SK-MEL-5 (cell line): ENCODE data around the gene CLDN24. TPM values are rescaled to one million over a fixed set of nuclear protein-coding genes. Genes with fewer than 3 reads are reported as not detected.
A peak's percentile ranks its signal among the peaks of the same experiment; 100 is the strongest.

Experiments used
- DNase-seq: peaks from one replicate; pipeline ENCODE4 v3.0.0-alpha.2; 2016; ENCODE audit warnings: low read depth, low spot score
- in situ Hi-C: cut with HindIII; loops from 2 replicates; pipeline ENCODE4 v1.10.0; 2016; ENCODE audit warnings: low sequenced_read_pairs, high pct_unique_total_duplicates, low pct_unique_long_range_greater_than_20kb
- total RNA-seq: library from RNA; depleted of rRNA; stranded (reverse); fragments of >200 nt; shearing (Covaris generic); gene quantifications from 2 replicates; pipeline ENCODE4 v1.2.3, GENCODE V29; 2014; rRNA removed

The CLDN24 gene
- total RNA-seq, 1 experiment from 2014 or later = not detected

DNA sequence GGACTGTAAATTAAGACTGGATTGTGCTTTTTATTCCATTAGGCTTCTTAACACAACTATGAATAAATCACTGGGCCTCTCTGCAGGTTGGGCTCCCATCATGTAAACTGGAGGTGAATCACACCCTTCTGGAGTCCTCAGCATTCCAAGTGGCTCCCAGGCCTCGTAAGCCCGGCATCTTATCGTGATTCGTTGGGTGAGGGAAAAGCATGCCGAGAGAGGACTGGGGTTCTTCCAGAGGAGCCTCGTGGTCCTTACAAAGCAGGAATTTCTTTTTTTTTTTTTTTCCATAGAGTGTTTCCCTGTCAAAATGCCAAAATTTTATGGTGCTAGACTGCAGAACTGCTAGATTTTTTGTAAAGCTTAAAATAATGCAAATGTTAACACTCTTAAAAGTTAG, 22.2 kb downstream of the CLDN24 start:
- in situ Hi-C loops = no loop called here
- DNase-seq = no peak

DNA sequence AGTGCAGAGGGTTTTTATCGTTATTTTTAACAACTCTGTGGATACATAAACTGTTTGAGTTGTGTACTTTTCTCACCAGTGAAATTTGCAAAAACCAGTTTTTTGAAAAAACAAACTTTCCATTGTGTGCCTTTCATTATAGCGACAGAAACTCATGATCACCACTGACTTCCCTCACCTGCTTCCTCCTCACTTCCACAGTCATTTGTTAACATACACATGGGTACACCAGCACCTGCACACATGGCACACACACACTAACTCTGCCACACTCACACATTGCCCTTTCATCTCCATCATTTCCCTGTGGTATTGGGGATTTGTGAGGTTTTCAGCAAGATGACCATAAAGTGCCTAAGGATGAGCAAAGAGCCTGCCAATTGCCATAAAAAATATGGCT, 22.8 kb downstream of the CLDN24 start:
- in situ Hi-C loops = no loop called here
- DNase-seq = no peak

DNA sequence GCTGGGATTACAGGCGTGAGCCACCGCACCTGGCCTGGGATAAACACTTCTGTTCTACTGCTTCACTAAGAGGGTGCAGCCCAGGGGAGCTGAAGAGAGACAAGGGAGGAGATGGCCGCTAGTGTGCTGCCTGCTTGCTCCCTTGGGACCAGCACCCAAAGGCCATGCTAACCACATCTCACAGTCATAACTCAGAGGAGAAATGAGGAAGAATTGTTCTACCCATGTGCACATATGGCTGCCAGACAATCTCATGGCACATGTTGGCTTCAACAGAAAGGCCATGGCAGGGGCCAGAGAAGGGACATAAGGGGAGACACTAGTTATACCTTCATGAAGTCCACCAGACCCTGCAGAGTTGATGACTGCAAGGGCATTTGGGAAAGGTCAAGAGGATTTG, 24.6 kb downstream of the CLDN24 start:
- no peak for DNase-seq
- in situ Hi-C loops = no loop called here

DNA sequence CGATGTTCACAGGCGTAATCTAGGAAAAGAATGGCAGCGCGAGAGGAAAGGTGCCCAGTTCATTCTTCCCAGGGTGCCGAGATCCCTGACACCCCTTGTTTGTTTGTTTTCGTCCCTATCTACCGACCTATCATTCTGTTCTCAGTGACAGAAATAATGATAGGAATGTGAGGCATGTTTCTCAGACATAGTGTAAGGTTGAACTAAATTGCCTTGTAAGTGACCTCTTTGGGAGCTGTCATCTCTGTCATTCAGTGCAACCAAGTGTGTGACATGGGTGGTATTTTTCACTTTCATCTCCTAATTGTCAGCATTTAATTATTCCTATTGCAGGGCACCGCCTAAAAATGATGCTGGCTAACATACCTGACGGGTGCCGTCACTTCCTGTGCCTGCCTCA, 26.5 kb downstream of the CLDN24 start:
- in situ Hi-C loops = no loop called here
- DNase-seq = no peak

DNA sequence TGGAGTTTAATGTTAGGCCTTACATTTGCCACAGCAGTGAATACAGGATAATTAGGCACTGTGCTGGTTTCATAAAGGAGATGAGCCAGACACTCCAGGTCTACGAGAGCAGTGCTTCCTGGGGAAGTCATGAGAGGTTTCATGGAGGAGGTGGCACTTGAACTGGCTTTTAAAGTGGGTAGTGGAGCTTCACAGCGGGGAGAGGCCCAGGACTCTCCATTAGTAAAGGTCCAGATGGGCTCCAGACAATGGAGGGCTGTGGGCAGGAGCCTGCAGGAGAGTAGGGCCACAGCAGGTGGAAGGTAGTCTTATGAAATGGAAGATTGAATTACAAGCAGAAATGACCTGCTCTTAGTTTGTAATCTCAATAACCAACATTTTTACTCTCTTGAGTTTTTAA, 31.2 kb downstream of the CLDN24 start:
- in situ Hi-C loops = no loop called here
- no peak for DNase-seq

DNA sequence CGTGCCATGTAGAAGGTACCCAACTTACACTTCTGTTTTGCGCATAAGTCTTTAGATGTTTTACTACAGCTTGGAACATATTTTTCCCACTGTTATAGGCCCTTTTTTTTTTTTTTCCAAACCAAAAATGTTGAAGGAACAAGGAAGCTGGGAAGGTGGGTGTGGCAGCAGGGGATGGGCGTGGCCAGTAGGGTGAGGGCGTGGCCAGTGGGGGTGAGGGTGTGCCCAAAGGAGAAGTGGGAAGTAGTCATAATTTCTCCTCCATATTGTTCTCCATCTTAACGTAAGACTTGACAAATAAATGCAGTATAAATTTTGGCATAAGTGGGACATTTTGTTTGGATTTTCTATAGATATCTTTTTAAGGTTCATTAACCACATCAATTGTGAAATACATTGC, 32.5 kb downstream of the CLDN24 start:
- peak; percentile 40 for DNase-seq
- in situ Hi-C loops = no loop called here

DNA sequence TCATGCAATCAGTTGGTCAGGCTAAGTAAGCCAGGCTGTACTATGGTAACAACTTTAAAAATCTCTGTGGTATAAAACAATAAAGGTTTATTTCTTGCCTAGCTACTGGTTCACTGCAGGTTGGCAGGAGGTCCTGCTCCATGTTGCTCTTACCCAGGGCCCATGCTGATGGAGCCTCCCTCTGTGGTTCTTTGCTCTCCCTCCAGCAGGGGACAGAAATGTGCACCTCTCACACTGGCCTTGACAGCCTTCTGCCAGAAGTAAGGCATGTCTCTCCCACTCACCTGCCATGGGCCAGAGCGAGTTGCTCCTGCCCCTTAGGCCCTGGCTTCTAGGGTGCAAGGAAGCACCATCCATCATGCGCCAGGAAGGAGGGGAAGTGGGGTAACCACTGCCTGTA, 33.3 kb downstream of the CLDN24 start:
- in situ Hi-C loops = no loop called here
- peak; percentile 44 for DNase-seq

DNA sequence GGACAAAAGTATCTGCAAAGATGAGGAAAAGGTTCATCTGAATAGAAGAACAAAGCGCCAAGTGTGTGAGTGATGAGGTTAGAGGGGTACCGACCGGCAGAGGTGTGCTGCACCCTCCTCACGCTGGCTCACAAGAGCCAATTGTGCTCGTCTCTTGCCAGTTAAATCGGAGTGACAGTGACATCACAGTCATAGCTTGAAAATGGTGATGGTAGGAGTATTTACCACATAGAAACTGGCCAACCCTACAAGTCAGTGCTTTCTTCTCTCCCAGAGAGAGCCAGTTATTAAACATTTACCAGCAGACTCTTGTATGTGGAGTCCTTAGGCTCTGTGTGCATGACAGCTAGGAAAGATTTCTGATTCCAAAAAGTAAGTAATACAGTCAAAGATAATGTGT, 34.5 kb downstream of the CLDN24 start:
- in situ Hi-C loops = no loop called here

DNA sequence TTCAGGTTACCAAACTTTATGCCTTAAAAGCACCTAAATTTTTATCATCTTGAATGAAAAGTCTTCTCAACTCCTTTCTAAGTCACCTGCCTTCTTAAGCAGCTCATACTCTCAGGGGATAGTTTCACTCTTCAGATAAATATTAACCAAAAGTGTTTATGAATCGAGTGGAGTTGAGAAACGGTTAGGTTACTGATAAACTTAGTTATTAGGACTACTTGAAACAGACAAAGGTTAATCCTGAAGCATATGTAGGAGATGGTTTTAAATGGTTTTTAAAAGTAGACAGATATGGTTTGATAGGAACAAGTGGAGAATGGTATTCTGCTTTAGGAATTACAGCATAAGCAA, 34.9 kb downstream of the CLDN24 start:
- DNase-seq = no peak
- in situ Hi-C loops = no loop called here

More for the DNA sequence above, 34.5 kb downstream of the CLDN24 start:
- DNase-seq = no peak

DNA sequence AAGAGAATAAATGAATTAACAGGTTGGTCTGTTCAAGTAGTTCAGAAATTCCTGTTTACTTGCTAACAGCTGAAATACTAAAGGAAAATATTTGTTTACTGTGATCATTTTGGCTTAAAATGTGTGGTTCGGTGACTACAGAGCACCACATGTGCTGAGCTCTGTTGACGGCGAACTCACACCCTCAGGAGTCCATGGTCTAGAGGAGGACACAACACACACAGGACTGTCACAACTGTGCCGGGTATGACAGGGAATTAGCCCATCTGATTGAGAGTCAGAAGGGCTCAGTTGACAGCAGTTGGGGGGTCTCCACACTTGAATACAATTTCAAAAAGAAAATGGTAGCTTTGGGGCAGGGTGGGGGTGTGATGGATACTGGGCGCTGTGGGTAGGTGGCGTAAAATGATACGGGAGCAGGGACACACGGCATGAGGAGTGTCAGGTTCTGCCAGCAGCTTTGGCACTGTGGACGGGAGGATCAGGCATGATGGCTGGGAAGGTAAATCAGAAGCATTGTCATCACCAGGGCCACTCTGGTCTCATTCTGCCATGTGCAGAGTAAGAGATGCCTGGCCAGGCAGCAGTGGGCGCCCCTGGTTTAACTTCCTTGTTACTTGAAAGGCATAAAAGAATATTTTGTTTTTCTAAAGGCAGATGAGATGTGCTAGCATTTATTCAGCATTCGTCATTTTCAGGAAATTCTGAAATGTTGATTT, 35.5 kb downstream of the CLDN24 start:
- no peak for DNase-seq
- in situ Hi-C loops = no loop called here

DNA sequence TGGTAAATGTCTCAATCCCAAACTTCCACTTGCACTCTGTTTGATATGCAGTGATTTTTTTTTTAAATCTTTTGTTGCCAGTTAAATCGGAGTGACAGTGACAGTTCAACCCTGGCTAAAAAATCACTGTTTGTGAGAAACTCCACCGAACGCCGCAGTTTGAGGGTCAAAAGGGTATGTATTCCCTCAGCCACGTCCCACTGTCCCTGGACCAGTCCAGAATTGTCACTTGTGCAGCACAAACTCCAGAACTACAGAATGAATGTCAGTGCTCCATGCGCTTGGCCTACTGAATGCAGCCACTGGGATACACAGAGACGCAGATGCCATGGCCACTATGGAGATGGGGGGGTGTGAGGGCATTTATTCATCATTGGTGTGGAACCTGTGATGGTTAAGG, 36.3 kb downstream of the CLDN24 start:
- in situ Hi-C loops = no loop called here
- DNase-seq = no peak

DNA sequence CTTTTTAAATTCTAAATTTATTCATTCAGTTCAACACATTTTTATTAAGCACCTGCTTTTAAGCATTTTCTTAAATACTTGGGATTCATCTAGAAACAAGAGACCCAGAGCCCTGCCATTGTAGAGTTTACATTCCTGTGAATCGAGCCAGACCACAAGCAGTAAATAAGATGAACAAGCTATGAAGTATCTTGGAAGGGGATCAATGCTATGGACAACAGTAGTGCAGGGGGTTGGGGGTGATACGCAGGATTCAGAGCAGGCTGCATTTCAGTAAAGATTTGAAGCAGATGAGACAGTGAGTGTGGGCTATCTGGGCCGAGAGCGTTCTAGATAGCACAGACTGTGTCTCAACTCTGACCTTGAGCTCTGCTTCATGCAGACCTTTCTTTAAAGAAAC, 37.3 kb downstream of the CLDN24 start:
- in situ Hi-C loops = no loop called here
- DNase-seq = no peak

DNA sequence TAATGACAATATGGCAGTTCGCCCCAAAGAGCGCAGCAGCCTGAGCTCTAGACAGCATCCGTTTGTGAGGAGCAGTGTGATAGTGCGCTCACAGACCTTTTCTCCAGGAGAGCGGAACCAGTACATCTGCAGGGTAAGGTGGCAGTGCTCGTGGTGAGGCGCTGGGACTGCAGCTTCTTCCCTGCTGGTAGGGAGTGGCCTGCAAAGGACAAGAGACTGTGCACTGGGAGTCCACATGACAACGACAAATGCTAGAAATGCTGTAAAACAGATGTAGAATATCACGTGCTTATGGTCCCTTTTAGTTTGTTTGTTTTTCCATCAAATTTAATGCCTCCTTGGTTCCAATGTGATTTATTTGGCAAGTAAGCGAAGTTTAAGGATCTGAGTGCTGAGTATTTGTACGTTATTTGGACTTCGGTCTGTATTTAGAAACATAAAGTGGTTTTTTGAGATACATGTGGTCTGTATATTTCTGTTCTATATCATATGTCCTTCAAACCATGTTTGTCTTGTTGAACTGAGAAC, 37.9 kb downstream of the CLDN24 start:
- in situ Hi-C loops = no loop called here
- DNase-seq = no peak

DNA sequence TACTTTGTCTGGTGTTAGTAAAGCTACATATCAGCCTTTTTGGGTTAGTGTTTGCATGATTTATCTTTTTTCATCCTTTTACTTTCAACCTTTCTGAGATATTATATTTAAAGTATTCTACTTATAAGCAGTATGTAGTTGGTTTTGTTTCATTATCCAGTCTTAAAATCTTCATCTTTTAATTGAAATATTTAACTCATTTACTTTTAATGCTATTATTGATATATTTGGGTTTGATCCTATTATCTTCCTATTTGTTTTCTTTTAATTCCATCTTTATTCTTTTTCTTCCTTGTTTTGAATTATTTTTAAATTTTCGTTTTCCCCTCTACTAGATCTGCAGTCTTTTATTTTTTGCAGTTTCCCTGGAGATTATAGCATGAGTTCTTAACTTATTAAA, 46.1 kb downstream of the CLDN24 start:
- no peak for DNase-seq
- in situ Hi-C loops = no loop called here

DNA sequence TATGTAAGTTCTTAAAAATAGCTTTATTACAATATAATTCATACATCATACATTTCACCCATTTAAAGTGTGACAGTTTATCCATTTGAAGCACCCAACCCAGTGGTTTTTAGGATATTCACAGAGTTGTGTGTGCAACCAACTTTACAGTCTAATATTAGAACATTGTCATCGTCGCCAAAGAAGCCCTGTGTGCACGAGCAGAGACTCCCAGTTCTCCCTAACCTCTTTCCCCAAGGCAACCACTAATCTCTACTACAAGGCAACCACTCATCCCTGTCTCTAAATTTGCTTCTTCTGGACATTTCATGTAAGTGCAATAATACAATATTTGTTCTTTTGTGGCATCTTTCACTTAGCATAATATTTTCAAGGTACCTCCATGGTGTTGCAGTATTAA, 49.8 kb downstream of the CLDN24 start:
- no peak for DNase-seq
- in situ Hi-C loops = loop anchor here (25.0 kb wide), 1 partner anchor 335 kb away; no protein-coding TSS in a partner anchor

Other genes starting within 250 kb of the CLDN24 start
- 10.8 and 12.7 TPM in 2 replicates for gene WWC2, start 223.2 kb downstream of the CLDN24 start, total RNA-seq
- gene CLDN22, start 2.1 kb downstream of the CLDN24 start, total RNA-seq = not detected in 2 replicates
- gene CDKN2AIP, start 122.2 kb upstream of the CLDN24 start, total RNA-seq = 14.2 and 15.6 TPM in 2 replicates
- gene ING2, start 182.6 kb upstream of the CLDN24 start, total RNA-seq = 9.0 and 9.7 TPM in 2 replicates